NCI-H2107 (cell line): ENCODE results near the gene ANKRD33B.
"Not testable (repeated sequence)": the region's sequence is repeated elsewhere in the genome, so short reads cannot be mapped to it uniquely, and the experiment has no call there.

Source experiments
- DNase-seq: peaks from one replicate; lab custom pipeline; 2025; lab: John Stamatoyannopoulos, UW

ANKRD33B gene

DNA sequence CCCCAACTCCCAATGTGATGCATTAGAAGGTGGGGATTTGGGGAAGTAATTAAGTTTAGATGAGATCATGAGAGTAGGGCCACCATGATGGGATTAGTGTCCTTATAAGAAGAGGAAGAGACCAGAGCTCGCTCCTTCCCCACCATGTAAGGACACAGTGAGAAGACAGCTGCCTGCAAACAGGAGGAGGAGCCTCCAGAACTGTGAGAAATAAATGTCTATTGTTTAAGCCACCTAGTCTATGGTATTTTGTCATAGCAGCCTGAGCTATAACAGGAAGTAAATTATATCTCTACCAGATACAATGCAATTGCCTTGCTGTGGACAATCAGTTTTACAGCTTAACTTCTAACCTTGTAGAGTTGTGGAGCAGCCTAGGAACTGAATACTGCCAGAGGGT is 58.0 kb downstream of the ANKRD33B start:
- DNase-seq: no peak

DNA sequence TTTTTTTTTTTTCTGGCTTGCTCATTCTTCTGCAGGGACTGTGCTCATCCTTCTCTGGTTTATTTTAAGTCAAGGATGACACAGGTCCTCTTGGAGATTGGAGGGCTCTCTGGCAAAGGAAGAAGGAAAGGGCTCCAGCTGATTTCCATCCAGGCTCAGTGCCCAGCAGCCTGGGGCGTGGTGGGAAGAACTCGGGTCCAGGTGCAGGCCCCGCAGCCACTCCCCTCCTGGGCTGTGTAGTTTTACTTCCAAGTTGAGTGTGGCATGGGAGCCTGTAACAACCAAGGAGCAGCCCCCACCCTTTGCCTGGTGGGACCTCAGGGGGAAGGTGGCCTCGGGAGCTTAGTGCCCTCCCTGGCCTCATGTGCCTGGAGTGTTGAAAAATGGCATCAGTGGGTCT is 58.9 kb downstream of the ANKRD33B start:
- DNase-seq: no peak

DNA sequence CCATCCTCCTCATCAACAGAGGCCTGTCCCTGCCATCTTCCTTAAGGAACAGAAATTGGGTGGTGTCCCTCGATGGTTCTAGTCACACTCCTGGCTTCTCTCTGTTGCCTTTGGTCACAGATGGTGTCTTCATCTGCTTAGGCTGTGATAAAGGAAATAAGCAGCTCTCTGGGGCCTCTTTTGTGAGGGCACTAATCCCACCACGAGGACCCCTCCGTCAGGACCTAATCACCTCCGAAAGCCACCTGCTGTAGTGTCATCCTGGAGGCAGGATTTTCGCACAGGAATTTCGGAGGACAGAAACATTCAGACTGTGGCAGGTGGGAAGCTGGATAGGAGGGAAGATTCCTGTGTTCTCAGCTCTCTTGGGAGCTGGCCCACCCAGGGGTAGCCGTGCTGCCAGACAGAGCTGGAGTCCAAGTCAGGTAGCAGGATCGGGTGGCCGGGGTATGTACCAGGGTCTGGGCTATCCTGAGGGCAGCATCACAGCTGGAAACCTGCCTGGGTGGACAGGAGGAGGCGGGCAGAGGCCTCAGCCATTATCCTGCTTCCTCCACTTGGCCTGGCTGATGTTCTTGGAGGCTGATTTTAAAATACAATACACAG is 59.5 kb downstream of the ANKRD33B start:
- no peak for DNase-seq

DNA sequence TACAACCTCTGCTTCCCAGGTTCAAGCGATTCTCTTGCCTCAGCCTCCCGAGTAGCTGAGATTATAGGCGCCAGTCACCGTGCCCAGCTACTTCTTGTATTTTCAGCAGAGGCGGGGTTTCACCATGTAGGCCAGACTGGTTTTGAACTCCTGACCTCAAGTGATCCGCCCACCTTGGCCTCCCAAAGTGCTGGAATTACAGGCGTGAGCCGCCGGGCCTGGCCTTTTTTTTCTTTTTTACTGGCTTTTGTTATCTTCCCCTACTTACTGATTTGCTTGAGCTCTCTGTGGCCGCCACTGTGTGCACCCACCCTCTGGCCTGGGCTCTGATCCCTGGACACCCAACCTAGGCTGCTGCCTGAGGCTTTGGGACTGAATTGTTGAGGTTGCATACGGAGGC is 60.3 kb downstream of the ANKRD33B start:
- no peak for DNase-seq

DNA sequence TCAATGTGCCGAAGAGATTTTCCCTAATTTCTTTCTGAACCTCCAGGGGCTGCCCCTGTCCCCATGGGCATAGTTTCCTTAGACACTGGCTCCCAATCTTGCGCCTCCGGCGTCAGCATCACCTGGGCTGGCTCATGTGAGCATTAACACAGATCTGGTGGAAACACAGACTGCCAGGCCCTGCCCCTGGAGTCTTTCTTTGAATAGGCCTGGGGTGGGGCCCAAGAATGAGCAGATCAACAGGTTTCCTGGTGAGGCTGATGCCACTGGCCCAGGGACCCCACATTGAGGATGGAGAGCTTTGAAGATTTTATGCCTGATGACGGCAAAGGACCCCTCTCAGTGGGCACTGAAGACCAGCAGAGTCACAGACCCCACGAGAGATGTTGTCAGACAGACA is 60.8 kb downstream of the ANKRD33B start:
- DNase-seq: no peak

DNA sequence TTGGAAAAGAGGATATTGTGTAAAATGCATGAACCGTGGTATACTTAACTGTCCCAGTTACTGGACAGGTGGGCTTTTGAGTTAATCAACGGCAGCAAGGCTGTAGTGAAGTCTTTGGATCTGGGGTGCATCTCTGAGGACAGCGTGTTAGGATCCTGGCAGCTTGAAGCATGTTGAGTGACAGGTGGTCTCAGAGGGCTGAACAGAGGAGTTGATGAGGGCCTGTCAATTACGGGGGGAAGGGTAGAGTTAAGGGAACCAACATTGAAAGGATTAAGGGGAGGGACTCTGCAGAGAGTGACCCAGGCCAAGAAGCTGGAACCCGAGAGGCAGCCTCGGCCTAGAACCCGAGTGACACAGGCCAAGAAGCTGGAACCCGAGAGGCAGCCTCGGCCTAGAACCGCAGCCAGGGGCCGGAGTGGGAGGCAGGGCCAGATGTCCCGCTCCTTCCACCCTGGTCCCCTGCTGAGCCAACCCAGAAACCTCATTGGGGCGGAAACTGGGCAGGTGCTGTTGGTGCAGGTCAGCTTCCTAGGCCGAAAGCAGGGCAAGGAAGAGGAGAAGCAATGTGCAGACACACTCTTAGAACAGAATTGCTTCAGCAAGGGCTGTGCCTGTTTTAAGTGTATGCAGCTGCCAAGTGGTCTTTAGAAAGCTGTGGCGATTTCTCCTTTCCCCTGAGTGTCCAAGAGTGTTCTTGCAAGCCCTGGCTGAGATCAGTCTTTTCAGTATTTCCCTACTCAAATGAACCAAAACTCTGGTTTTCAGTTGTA is 62.0 kb downstream of the ANKRD33B start:
- DNase-seq: no peak

DNA sequence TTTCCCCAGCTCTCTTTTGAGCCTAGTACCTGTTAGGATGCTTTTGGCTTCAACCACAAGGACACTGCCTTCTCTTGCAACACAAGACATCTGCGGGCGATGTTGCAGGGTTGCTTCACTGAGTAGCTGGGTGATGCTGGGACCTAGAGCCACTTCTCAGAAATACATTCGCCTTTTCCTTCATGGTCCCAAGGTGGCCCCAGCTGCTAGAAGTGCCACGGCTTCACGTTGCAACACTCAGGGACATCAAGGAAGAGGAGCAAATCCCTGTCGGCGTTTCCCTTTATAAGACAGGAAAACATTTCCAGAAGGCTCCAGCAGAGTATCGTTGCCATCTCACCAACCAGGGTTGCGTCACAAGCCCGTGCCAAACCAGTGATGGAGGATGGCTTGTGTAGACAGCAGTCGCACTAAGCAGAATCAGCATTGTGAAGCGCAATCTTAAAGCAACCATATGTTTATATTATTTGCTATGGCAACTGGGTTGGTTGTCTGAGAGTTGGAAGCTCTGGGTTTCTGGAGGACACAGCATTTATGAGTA is 62.7 kb downstream of the ANKRD33B start:
- no peak for DNase-seq

DNA sequence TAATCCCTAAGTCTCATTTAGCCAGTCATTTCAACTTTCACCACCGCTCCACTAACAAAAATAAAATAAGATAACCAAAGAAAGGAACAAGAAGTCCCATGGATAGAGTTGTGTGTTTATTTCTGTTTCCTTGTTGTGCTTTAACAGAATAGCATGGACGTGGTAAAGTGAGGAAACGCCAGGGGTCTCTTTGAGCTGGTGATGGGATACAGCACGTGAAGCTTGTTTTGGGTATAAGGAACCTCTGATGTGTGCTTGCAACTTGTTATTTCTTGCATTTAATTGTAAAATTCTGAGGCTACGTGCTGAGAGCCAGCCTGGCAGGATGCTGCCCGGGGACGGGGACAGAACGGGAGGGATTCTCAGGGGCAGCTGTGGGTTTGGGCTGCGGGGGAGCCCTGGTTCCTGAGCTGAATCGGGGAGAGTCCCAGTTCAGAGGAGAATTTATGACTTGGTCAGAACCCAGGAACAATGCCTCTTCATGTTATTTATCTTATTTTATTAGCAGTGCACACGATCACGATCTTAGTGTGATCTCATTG is 63.4 kb downstream of the ANKRD33B start:
- no peak for DNase-seq

DNA sequence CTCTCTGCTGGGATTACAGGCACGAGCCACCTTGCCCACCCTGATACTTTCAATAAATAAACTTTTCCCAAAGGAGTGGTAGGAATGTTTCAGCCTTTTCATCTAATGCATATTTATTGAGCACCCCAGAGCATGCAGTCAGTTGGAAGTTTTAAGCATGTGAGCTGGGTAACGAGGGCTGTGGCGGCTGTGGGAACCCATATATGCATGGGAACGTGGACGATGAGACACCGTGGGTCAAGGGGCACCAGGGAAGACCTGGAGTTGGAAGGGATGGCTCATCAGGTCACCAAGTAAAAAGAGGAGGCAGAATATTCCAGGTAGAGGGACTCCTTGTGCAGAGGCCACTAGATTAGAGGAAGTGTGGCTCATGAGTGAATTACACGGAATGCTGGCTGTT is 64.7 kb downstream of the ANKRD33B start:
- DNase-seq: no peak

DNA sequence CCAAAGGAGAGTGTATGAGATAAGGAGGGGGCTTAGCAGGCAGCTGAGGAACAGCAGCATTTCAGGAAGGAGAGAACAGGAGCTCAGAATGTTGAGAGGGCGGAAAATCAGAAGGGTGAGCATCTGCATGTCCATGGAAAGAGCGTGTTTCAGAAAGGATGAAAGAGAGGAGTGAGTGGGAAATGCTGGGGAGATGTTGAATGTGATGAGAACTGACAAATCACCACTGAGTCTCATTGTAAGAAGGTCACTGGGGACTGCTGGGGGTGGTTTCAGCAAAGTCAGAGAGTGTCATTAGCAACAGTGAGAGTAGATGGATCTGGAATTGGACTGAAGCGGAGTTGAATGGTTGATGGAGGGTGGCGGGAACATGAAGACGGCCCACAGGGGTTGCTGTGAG is 65.8 kb downstream of the ANKRD33B start:
- no peak for DNase-seq

DNA sequence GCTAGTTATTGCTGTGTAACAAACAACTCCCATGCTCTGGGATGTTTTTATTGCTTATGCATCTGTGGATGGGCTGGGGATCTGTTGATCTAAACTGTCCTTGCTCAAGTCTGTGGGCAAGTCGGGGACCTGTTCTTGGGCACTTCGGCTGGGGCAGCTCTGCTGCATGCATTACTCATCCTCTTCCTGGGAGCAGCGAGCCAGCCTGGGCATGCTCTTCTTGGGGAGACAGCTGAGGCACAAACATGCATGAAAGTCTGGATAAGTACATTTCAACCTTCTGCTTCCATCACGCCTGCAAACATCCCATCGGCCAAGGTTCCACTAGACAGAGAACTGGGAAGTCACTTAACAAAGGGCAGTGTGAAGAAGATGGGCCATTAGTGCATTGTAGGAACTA is 66.3 kb downstream of the ANKRD33B start:
- DNase-seq: no peak

DNA sequence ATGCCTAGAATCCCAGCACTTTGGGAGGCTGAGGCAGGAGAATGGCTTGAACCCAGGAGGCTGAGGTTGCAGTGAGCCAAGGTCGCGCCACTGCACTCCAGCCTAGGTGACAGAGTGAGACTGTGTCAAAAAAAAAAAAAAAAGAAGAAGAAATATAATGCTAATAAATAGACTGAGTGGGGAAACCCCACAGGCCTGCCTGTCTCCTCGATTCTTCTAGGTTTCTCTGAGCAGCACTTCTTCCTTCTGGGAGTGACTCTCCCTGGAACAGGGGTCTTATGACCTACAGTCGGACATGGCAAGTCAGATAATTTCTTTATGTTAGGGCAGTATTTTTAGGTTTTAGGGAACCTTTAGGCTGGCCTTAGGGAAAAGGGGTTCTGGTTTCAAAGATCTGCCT is 66.9 kb downstream of the ANKRD33B start:
- DNase-seq: not testable (repeated sequence)

DNA sequence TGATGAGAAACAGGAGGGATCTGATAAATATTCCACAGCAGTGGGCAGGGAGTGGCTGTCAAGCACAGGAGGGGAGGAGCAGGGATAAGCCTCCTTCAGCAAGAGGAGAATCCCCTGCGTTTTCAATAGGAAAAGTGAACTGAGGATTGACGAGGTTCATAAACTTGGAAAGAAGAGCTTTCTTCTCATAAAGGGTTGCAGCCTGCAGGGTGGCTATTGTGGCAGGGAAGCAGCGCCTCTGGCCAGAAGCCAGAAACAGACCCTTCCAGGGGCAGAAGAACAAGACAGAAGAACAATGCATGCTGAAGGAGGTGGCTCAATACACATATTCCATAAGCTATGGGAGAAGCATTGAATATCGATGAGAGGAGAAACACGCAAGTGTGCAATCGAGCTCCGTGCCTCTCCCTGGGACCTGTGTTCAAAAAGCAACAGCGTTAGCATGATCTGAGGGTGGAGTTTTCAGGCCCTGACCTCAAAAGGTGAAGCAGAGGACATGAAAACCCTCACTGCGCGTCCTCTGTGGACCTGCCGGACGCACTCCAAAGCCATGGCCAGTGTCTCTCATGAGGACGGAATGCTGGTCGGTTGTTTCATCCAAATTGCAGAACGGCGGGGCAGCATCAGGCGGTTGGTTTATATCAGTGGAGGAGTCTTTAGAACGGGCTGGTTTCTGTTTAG is 67.6 kb downstream of the ANKRD33B start:
- no peak for DNase-seq

DNA sequence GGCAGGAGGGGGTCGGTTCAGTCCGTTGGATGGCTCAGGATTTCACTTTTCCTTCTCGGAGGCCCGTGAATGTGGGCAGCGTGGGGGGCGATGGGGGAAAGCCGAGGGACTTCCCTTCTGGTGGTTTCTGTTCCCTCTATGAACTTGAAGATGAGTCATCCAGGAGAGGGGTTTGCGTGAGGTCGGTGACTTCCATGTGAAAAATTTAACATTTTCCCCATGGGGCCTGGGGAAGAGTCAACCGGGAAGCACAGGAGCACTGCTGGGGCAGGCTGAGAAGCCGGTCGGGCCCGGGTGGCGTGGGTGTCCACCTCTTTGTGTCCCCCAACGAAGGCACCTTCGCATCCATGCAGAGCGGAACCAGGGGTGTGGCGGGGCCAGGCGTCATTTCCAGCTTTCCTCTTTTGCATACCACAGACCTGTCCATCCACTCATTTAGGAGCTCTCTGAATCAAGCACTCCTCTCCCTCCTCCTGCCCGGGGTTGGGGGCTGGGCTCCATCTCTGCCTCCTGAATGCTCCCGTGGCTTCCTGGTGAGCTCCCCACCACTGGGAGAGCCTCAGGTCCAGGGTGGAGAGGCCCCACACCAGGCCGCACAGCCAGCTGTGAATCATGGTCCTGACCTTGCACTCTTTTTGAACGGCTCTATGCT is 68.4 kb downstream of the ANKRD33B start:
- no peak for DNase-seq

DNA sequence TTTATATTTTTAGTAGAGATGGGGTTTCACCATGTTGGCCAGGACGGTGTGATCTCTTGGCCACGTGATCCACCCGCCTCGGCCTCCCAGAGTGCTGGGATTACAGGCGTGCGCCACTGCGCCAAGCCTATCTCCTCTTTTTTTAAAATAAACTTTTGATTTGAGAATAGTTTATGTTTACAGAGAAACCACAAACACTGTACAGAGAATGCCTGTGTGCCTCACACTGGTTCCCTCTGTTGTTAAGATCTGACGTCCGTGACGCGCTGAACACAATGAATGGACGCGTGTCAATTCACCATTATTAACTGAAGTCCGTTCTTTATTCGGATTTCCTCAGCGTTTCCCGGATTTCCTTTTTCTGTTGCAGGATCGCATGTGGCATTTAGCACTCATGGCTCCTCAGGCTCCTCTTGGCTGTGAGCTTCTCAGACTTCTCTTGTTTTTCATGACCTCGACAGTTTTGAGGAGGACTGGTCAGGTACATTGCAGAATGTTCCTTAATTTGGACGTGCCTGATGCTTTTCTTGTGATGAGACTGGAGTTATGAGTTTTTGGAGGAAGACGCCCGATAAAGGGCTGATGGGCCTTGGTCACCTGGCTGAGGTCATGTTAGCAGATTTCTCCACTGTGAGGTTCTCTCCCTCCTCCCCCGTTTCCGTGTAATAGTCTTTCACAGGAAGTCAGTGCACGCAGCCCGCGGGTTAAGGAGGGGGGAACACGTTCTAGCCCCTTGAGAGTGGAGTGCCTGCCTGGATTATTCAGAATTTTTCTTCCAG is 69.6 kb downstream of the ANKRD33B start:
- no peak for DNase-seq

DNA sequence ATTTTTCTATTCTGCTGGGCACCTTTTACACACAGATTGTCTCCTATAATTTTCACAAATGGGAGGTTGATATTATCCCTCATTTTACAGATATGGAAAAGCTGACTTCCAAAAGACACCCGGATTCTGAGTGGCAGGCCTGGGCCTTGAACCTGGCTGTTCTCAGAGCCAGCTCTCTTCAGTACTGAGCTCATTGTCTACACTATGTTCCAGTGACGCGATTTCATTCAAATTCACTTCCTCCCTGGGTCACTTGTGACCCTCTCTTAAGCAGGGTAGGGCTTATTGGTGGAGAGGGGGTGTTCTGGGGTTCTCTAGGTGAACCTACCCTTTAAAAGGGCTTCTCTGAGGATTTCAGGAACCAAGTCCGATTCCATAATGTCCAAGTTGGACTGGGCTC is 70.2 kb downstream of the ANKRD33B start:
- no peak for DNase-seq

DNA sequence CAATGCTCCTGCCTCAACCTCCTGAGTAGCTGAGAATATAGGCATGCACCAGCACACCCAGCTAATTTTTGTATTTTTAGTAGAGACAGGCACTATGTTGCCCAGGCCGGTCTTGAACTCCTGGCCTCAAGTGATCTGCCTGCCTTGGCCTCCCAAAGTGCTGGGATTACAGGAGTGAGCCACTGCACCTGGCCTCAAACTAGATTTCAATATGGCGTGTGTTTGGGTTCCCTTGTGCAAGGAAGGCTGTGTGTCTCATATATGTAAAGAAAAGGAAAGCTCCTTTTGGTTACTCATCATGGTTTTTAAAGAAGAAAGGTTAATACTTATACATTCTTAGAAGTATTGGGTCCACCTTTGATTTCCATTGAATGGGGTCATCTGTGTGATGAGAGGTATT is 70.7 kb downstream of the ANKRD33B start:
- no peak for DNase-seq

DNA sequence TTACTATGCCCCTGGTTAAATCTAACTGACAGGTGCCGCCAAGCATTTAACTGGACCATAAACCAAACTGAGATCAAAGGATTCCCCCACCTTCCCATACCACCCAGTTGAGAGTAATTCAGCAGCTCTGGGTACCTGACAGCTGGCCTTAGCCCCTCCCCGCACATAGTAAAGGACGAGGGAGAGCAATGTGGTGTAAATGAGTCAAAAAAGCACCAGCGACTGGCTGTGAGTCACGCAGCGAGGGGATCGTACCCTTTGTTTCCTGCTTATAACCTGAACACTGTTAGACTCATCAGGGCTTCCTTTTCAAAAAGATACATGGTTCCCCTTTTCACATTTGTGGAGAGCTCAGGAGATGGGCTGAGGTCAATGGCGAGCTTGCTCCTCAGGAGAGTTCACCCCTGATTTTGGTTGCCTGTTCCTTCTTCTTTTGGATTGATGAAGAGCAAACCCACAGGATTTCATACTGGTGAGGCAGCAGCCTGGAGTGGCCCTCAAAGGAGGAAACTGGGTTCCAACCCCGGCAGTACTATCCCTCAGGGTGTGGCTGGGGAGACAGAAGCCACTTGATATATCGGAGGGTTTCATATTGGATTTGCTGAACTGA is 71.5 kb downstream of the ANKRD33B start:
- DNase-seq: no peak

DNA sequence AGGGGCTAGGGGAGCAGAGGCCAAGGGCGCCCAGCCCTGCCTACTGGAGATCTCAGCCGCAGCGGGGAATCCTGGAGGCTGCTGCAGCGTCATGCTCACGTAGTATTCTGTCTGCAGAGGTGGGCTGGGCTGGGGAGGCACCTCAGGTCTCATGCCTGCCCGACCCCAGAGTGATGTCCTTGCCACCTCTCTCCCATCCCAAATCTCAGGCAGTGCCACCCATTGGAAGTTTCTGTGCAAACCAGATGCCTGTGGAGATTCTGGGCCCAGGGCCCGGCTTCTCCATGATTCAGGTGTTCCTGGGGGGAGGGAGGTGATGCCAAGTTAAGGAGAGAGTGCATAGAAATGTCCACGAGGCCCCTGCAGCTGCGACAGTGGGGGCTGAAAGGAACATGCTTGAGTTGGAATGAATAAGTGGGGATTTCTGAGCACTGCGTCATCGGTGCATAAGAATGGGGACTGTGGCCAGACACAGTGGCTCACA is 72.0 kb downstream of the ANKRD33B start:
- no peak for DNase-seq

DNA sequence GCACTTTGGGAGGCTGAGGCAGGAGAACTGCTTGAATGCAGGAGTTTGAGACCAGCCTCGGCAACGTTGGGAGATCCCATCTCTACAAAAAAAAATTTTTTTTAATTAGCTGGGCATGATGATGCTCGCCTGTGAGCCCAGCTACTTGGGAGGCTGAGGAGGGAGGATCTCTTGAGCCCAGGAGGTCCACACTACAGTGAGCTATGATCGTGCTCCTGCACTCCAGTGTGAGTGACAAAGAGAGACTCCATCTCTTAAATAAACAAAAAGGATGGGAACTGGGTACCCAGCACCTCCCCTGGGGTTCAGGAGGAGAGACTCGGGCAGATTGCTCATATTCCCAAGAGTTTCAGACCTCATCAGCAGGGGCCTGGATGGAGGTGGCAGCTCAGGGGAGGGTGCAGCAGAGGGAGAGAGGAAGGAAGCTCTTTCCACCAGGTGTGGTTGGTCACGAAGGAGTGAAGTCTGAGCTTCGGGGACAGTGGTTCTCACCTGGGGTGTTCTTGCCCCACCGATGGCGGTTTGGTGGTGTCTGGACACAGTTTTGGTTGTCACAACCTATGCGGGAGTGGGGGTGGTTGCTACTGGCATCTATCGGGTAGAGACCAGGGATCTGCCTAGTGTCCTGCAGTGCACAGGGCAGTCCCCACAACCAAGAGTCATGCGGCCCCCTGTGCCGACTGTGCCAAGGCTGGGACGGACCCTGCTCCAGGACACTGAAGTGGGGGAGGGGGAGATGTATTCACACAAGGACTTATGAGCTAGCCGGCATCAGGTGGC is 72.7 kb downstream of the ANKRD33B start:
- no peak for DNase-seq
